Fibroblast of lung (primary cell): Measurements from ENCODE around the gene SLC6A11.

Experiments
- CTCF ChIP-seq, 2 donors: IDR thresholded peaks in 1 of 2; conservative IDR thresholded peaks in 1 of 2; 1 replicate in 1 of 2; 2 replicates in 1 of 2; pipeline ENCODE4 v1.5.1; 2011 to 2012; ENCODE audit warnings: low read length in 2 of 2, control low read depth in 1 of 2, inconsistent platforms in 1 of 2, low read depth in 1 of 2, mild to moderate bottlenecking in 1 of 2
- EZH2 ChIP-seq: IDR thresholded peaks from 2 replicates; pipeline ENCODE4 v1.5.1; 2012; ENCODE audit warnings: low read length, control low read depth, mild to moderate bottlenecking; ENCODE audit errors: missing control alignments

GRCh38 chr3:10889206-10889960 lies 73.4 kb downstream of the SLC6A11 start:
- TF ChIP-seq CTCF (conservative IDR thresholded peaks at IDR 0.05 in 1 of 2, IDR thresholded peaks at IDR 0.05 in 1 of 2; ENCODE audit: low read depth in 1 of 2, low read length in 2 of 2) (no peak), EZH2 (no peak)
